Measurements from ENCODE around the gene APBB2.

Gene APBB2

GRCh38 chr4:40960941-40961340 lies 253.4 kb downstream of the APBB2 start:
- DNase-seq: no peak

- no peak for DNase-seq
Measured at GRCh38 chr4:40957281-40957680, 257.1 kb downstream of the APBB2 start.

- DNase-seq: no peak
Measured at GRCh38 chr4:40956721-40957255, 257.6 kb downstream of the APBB2 start.

GRCh38 chr4:40954088-40954668 lies 260.2 kb downstream of the APBB2 start:
- no peak for DNase-seq

- DNase-seq: no peak
Measured at GRCh38 chr4:40953283-40954087, 260.9 kb downstream of the APBB2 start.

- no peak for DNase-seq
Measured at GRCh38 chr4:40952672-40953071, 261.7 kb downstream of the APBB2 start.

GRCh38 chr4:40952217-40952616 lies 262.1 kb downstream of the APBB2 start:
- no peak for DNase-seq

GRCh38 chr4:40951026-40951425 lies 263.3 kb downstream of the APBB2 start:
- no peak for DNase-seq

GRCh38 chr4:40949358-40950100 lies 264.8 kb downstream of the APBB2 start:
- no peak for DNase-seq

GRCh38 chr4:40948014-40948413 lies 266.3 kb downstream of the APBB2 start:
- DNase-seq: no peak

- DNase-seq: no peak
Measured at GRCh38 chr4:40946652-40947051, 267.7 kb downstream of the APBB2 start.

GRCh38 chr4:40940756-40941155 lies 273.6 kb downstream of the APBB2 start:
- DNase-seq: no peak

GRCh38 chr4:40940317-40940741 lies 274.0 kb downstream of the APBB2 start:
- DNase-seq: no peak

GRCh38 chr4:40939856-40940255 lies 274.5 kb downstream of the APBB2 start:
- DNase-seq: no peak

- no peak for DNase-seq
Measured at GRCh38 chr4:40938337-40938736, 276.0 kb downstream of the APBB2 start.

- DNase-seq: no peak
Measured at GRCh38 chr4:40937140-40937725, 277.1 kb downstream of the APBB2 start.

GRCh38 chr4:40934676-40935075 lies 279.7 kb downstream of the APBB2 start:
- no peak for DNase-seq

- no peak for DNase-seq
Measured at GRCh38 chr4:40933272-40934053, 280.9 kb downstream of the APBB2 start.

GRCh38 chr4:40931841-40932240 lies 282.5 kb downstream of the APBB2 start:
- no peak for DNase-seq

- DNase-seq: no peak
Measured at GRCh38 chr4:40931238-40931637, 283.1 kb downstream of the APBB2 start.

- DNase-seq: no peak
Measured at GRCh38 chr4:40927074-40927473, 287.3 kb downstream of the APBB2 start.

GRCh38 chr4:40924793-40925117 lies 289.6 kb downstream of the APBB2 start:
- no peak for DNase-seq
